Parathyroid adenoma (tissue), 2 donors: Measurements from ENCODE around the gene CGB1.

ENCODE experiments used
- H2AFZ ChIP-seq: fragments of 300-600 bp; sonication (generic); one replicate; pipeline ENCODE4 v1.7.0; 2017; ENCODE audit warnings: antibody characterized with exemption, mild to moderate bottlenecking
- H3K27ac ChIP-seq: fragments of 300-600 bp; sonication (generic); one replicate; pipeline ENCODE4 v1.7.0; 2017
- H3K27me3 ChIP-seq: fragments of 300-600 bp; sonication (generic); one replicate; pipeline ENCODE4 v1.7.0; 2017; ENCODE audit warnings: low read length; ENCODE audit not compliant: control insufficient read depth, insufficient read depth
- H3K36me3 ChIP-seq: fragments of 300-600 bp; sonication (generic); one replicate; pipeline ENCODE4 v1.7.0; 2017; ENCODE audit warnings: low read length; ENCODE audit not compliant: control insufficient read depth, insufficient read depth
- H3K4me1 ChIP-seq: fragments of 300-600 bp; sonication (generic); one replicate; pipeline ENCODE4 v1.7.0; 2017; ENCODE audit warnings: control low read depth
- H3K4me2 ChIP-seq: fragments of 300-600 bp; sonication (generic); one replicate; pipeline ENCODE4 v1.7.0; 2017; ENCODE audit warnings: low read length
- H3K4me3 ChIP-seq: fragments of 300-600 bp; sonication (generic); one replicate; pipeline ENCODE4 v1.7.0; 2017; ENCODE audit warnings: low read depth, low read length
- H3K79me2 ChIP-seq: fragments of 300-600 bp; sonication (generic); one replicate; pipeline ENCODE4 v1.7.0; 2017; ENCODE audit warnings: control low read depth
- H3K9ac ChIP-seq: fragments of 300-600 bp; sonication (generic); one replicate; pipeline ENCODE4 v1.7.0; 2017; ENCODE audit warnings: mild to moderate bottlenecking
- H3K9me3 ChIP-seq: fragments of 300-600 bp; sonication (generic); one replicate; pipeline ENCODE4 v1.7.0; 2017; ENCODE audit warnings: low read length; ENCODE audit not compliant: control insufficient read depth
- CTCF ChIP-seq: fragments of 300-600 bp; sonication (generic); IDR thresholded peaks from one replicate; pipeline ENCODE4 v1.7.0; 2017; ENCODE audit warnings: antibody characterized with exemption, mild to moderate bottlenecking
- donor health status: primary hyperparathyroidism.

CGB1 gene

DNA sequence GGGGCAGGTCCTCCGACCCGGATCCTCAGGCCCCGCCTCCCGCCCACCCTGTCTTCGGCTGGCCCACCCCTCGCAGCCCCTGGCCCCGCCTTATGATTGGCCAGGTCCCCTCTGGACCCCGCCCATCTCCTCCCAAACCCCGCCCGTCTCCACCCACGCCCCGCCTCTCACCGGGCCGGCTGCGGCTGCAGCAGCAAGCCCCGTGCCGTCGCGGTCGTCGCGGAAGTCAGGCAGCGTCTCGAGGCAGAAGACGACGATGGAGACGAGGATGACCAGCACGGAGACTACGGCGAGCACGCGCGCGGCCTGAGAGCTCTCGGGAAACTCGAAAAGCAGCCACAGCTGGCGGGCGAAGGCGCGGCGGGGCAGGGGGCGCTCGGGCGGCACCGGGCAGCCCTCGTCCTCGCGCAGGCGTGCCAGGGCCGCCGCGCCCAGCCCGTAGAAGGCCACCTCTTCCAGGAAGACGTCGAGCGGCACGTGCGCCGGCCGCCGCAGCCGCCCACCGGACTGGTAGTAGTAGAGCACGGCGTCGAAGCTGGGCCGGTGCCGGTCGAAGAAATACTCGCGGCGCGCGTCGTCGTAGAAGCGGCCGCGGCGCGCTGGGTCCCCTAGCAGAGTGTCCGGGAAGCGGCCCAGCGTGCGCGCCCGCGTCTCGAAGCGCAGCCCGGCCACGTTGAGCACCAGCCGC is 35.3 kb upstream of the CGB1 start:
- no peak overlapping the region for H3K4me3 ChIP-seq
- TF ChIP-seq CTCF: no peak
- no peak overlapping the region for H2AFZ ChIP-seq
- H3K4me1 ChIP-seq: no peaks in the 10 kb centered on the region
- no peak overlapping the region for H3K4me2 ChIP-seq
- no peak overlapping the region for H3K27ac ChIP-seq
- peaks cover 5% of the 10 kb centered on the region for H3K27me3 ChIP-seq
- H3K36me3 ChIP-seq: no peaks in the 10 kb centered on the region
- H3K79me2 ChIP-seq: no peaks in the 10 kb centered on the region
- no peaks in the 10 kb centered on the region for H3K9me3 ChIP-seq
- no peak overlapping the region for H3K9ac ChIP-seq

GRCh38 chr19:49070416-49070815 is 33.7 kb upstream of the CGB1 start:
- Histone ChIP-seq H3K9me3 (no peaks in the 10 kb centered on the region), H2AFZ (no peak overlapping the region), H3K4me2 (no peak overlapping the region), H3K36me3 (no peaks in the 10 kb centered on the region), H3K79me2 (no peaks in the 10 kb centered on the region), H3K4me3 (no peak overlapping the region), H3K9ac (no peak overlapping the region), H3K27me3 (peaks cover 5% of the 10 kb centered on the region), H3K4me1 (no peaks in the 10 kb centered on the region), H3K27ac (no peak overlapping the region)
- TF ChIP-seq CTCF: no peak

DNA sequence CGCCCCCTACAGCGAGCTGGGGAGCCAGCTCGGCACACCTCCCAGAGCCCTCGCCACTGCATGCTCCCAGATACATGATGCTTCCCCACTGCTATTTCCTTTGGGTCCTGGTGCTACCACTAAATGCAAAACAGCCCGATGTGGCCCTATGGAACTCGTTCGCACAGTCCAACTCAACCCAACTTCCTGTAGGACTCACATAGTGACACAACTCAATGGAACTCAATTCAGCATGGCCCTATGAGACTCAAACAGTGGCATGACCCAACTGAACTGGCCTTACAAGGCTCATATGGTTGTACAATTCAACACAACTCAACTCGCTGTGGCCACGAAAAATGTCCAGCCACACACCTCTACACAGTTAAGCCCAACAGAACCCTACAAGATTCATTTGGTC is 32.3 kb upstream of the CGB1 start:
- Histone ChIP-seq H3K4me2 (no peak overlapping the region), H3K36me3 (no peaks in the 10 kb centered on the region), H2AFZ (no peak overlapping the region), H3K9ac (no peak overlapping the region), H3K27me3 (peaks cover 5% of the 10 kb centered on the region), H3K79me2 (no peaks in the 10 kb centered on the region), H3K4me1 (no peaks in the 10 kb centered on the region), H3K9me3 (no peaks in the 10 kb centered on the region), H3K4me3 (no peak overlapping the region), H3K27ac (no peak overlapping the region)
- no peak for TF ChIP-seq CTCF

- Histone ChIP-seq H3K4me2 (no peak overlapping the region), H2AFZ (no peak overlapping the region), H3K9me3 (no peaks in the 10 kb centered on the region), H3K9ac (no peak overlapping the region), H3K36me3 (no peaks in the 10 kb centered on the region), H3K79me2 (no peaks in the 10 kb centered on the region), H3K4me1 (no peaks in the 10 kb centered on the region), H3K27me3 (no peaks in the 10 kb centered on the region), H3K4me3 (no peak overlapping the region), H3K27ac (no peak overlapping the region)
- no peak for TF ChIP-seq CTCF
Measured at GRCh38 chr19:49067554-49067953, 30.9 kb upstream of the CGB1 start.

- Histone ChIP-seq H2AFZ (no peak overlapping the region), H3K27ac (no peak overlapping the region), H3K4me2 (no peak overlapping the region), H3K79me2 (no peaks in the 10 kb centered on the region), H3K9me3 (no peaks in the 10 kb centered on the region), H3K4me1 (no peaks in the 10 kb centered on the region), H3K27me3 (no peaks in the 10 kb centered on the region), H3K4me3 (no peak overlapping the region), H3K36me3 (no peaks in the 10 kb centered on the region), H3K9ac (no peak overlapping the region)
- TF ChIP-seq CTCF: no peak
Measured at GRCh38 chr19:49065905-49066512, 29.3 kb upstream of the CGB1 start.
